Rectal smooth muscle tissue (tissue), 1 donor: Measurements from ENCODE around the gene GPC5.

ENCODE experiments used
- H3K27ac ChIP-seq: one replicate; pipeline ENCODE4 v1.7.0; 2013; ENCODE audit warnings: low read depth, low read length, inconsistent platforms
- H3K27me3 ChIP-seq: one replicate; pipeline ENCODE4 v1.7.0; 2013; ENCODE audit warnings: low read length; ENCODE audit not compliant: control insufficient read depth, insufficient read depth
- H3K36me3 ChIP-seq: one replicate; pipeline ENCODE4 v1.7.0; 2013; ENCODE audit warnings: low read length; ENCODE audit not compliant: control insufficient read depth, insufficient read depth
- H3K4me1 ChIP-seq: one replicate; pipeline ENCODE4 v1.7.0; 2013; ENCODE audit warnings: low read length; ENCODE audit not compliant: control insufficient read depth, insufficient read depth
- H3K4me3 ChIP-seq: one replicate; pipeline ENCODE4 v1.7.0; 2013; ENCODE audit warnings: low read length
- H3K9ac ChIP-seq: one replicate; pipeline ENCODE4 v1.7.0; 2013; ENCODE audit warnings: low read length

GPC5 gene

GRCh38 chr13:92827503-92827902 lies 1429.1 kb downstream of the GPC5 start:
- H3K4me1 ChIP-seq = no peaks in the 10 kb centered on the region
- no peak overlapping the region for H3K9ac ChIP-seq
- H3K36me3 ChIP-seq = no peaks in the 10 kb centered on the region
- H3K4me3 ChIP-seq = no peak overlapping the region
- H3K27me3 ChIP-seq = no peaks in the 10 kb centered on the region
- H3K27ac ChIP-seq = no peak overlapping the region

- Histone ChIP-seq H3K9ac (no peak overlapping the region), H3K27ac (no peak overlapping the region), H3K4me1 (no peaks in the 10 kb centered on the region), H3K4me3 (no peak overlapping the region), H3K36me3 (no peaks in the 10 kb centered on the region), H3K27me3 (no peaks in the 10 kb centered on the region)
These were observed 1431.5 kb downstream of the GPC5 start for GRCh38 chr13:92829930-92830329.

GRCh38 chr13:92830821-92831220 lies 1432.4 kb downstream of the GPC5 start:
- no peaks in the 10 kb centered on the region for H3K27me3 ChIP-seq
- H3K4me3 ChIP-seq = no peak overlapping the region
- H3K4me1 ChIP-seq = no peaks in the 10 kb centered on the region
- H3K9ac ChIP-seq = no peak overlapping the region
- no peak overlapping the region for H3K27ac ChIP-seq
- no peaks in the 10 kb centered on the region for H3K36me3 ChIP-seq

GRCh38 chr13:92833071-92833470 lies 1434.7 kb downstream of the GPC5 start:
- no peaks in the 10 kb centered on the region for H3K27me3 ChIP-seq
- H3K36me3 ChIP-seq = no peaks in the 10 kb centered on the region
- no peaks in the 10 kb centered on the region for H3K4me1 ChIP-seq
- no peak overlapping the region for H3K27ac ChIP-seq
- H3K4me3 ChIP-seq = no peak overlapping the region
- no peak overlapping the region for H3K9ac ChIP-seq

- H3K27ac ChIP-seq = no peak overlapping the region
- no peak overlapping the region for H3K9ac ChIP-seq
- H3K27me3 ChIP-seq = no peaks in the 10 kb centered on the region
- no peaks in the 10 kb centered on the region for H3K4me1 ChIP-seq
- H3K36me3 ChIP-seq = no peaks in the 10 kb centered on the region
- H3K4me3 ChIP-seq = no peak overlapping the region
These were observed 1437.8 kb downstream of the GPC5 start for GRCh38 chr13:92836171-92836570.

GRCh38 chr13:92838786-92839185 lies 1440.4 kb downstream of the GPC5 start:
- no peak overlapping the region for H3K9ac ChIP-seq
- H3K27me3 ChIP-seq = no peaks in the 10 kb centered on the region
- H3K36me3 ChIP-seq = no peaks in the 10 kb centered on the region
- H3K27ac ChIP-seq = no peak overlapping the region
- no peaks in the 10 kb centered on the region for H3K4me1 ChIP-seq
- no peak overlapping the region for H3K4me3 ChIP-seq

GRCh38 chr13:92842145-92842544 lies 1443.7 kb downstream of the GPC5 start:
- Histone ChIP-seq H3K36me3 (no peaks in the 10 kb centered on the region), H3K9ac (no peak overlapping the region), H3K27me3 (no peaks in the 10 kb centered on the region), H3K27ac (no peak overlapping the region), H3K4me1 (no peaks in the 10 kb centered on the region), H3K4me3 (no peak overlapping the region)

GRCh38 chr13:92843549-92843948 lies 1445.1 kb downstream of the GPC5 start:
- Histone ChIP-seq H3K27ac (no peak overlapping the region), H3K9ac (no peak overlapping the region), H3K27me3 (no peaks in the 10 kb centered on the region), H3K36me3 (no peaks in the 10 kb centered on the region), H3K4me1 (no peaks in the 10 kb centered on the region), H3K4me3 (no peak overlapping the region)

- Histone ChIP-seq H3K4me1 (no peaks in the 10 kb centered on the region), H3K4me3 (no peak overlapping the region), H3K27me3 (no peaks in the 10 kb centered on the region), H3K9ac (no peak overlapping the region), H3K36me3 (no peaks in the 10 kb centered on the region), H3K27ac (no peak overlapping the region)
These were observed 1451.0 kb downstream of the GPC5 start for GRCh38 chr13:92849381-92849780.

GRCh38 chr13:92864584-92865284 lies 1466.3 kb downstream of the GPC5 start:
- Histone ChIP-seq H3K4me1 (no peaks in the 10 kb centered on the region), H3K27ac (no peak overlapping the region), H3K27me3 (no peaks in the 10 kb centered on the region), H3K4me3 (no peak overlapping the region), H3K9ac (no peak overlapping the region), H3K36me3 (no peaks in the 10 kb centered on the region)

- Histone ChIP-seq H3K4me1 (no peaks in the 10 kb centered on the region), H3K36me3 (no peaks in the 10 kb centered on the region), H3K27ac (no peak overlapping the region), H3K27me3 (no peaks in the 10 kb centered on the region), H3K9ac (no peak overlapping the region), H3K4me3 (no peak overlapping the region)
These were observed 1474.6 kb downstream of the GPC5 start for GRCh38 chr13:92873029-92873428.

GRCh38 chr13:92886535-92887077 lies 1488.2 kb downstream of the GPC5 start:
- Histone ChIP-seq H3K36me3 (no peaks in the 10 kb centered on the region), H3K27me3 (no peaks in the 10 kb centered on the region), H3K4me3 (no peak overlapping the region), H3K27ac (no peak overlapping the region), H3K9ac (no peak overlapping the region), H3K4me1 (no peaks in the 10 kb centered on the region)

GRCh38 chr13:92894447-92894846 lies 1496.0 kb downstream of the GPC5 start:
- Histone ChIP-seq H3K9ac (no peak overlapping the region), H3K4me3 (no peak overlapping the region), H3K36me3 (no peaks in the 10 kb centered on the region), H3K27me3 (no peaks in the 10 kb centered on the region), H3K4me1 (no peaks in the 10 kb centered on the region), H3K27ac (no peak overlapping the region)
